ENCODE results near the gene NUTF2. TPM values are rescaled to one million over a fixed set of nuclear protein-coding genes. Genes with fewer than 3 reads are reported as not detected.

The NUTF2 gene
- total and polyA plus RNA-seq, 2 of the 8 experiments (the other 6 are each of a cell fraction or from before 2014, with no cell fraction given), result 219 to 377 TPM

GRCh38 chr16:67897231-67897630 is 50.5 kb downstream of the NUTF2 start:
- Histone ChIP-seq H3K56ac (replicated peaks; ENCODE audit: insufficient read length, low read depth, low read length) (no peak overlapping the region), H3K4ac (replicated peaks; ENCODE audit: insufficient read length, low read depth, low read length) (no peak overlapping the region), H3K14ac (ENCODE audit: insufficient read length) (no peak overlapping the region), H3K79me1 (ENCODE audit: low read depth, low read length) (peaks cover 20% of the 10 kb centered on the region), H4K20me1 (replicated peaks in 1 of 2; ENCODE audit: control insufficient read depth in 1 of 2, insufficient read depth in 2 of 2, low read length in 2 of 2) (peaks cover 1 to 3% of the 10 kb centered on the region in 2 experiments), H3K4me2 (ENCODE audit: insufficient read depth in 1 of 2, low read depth in 2 of 2, low read length in 2 of 2) (no peak overlapping the region), H3K27ac (ENCODE audit: low read depth, low read length) (no peak overlapping the region), H3K79me2 (ENCODE audit: control insufficient read depth in 1 of 2, insufficient read depth in 2 of 2, low read length in 2 of 2) (peaks cover 11 to 45% of the 10 kb centered on the region in 2 experiments), H3K18ac (ENCODE audit: extremely low read depth, low read length) (no peak overlapping the region), H3K23ac (ENCODE audit: insufficient read length) (no peak overlapping the region), H3K9me3 (ENCODE audit: insufficient read depth in 2 of 2, low read depth in 1 of 2, low read length in 1 of 2) (no peaks in the 10 kb centered on the region), H3K36me3 (ENCODE audit: control insufficient read depth in 2 of 4, insufficient read depth in 4 of 4, low read length in 3 of 4) (no peaks in the 10 kb centered on the region), H2BK120ac (replicated peaks; ENCODE audit: low read depth, low read length) (no peak overlapping the region), H3K4me3 (ENCODE audit: extremely low read depth in 1 of 4, insufficient read depth in 2 of 4, low read depth in 3 of 4, low read length in 4 of 4) (no peak overlapping the region), H2AFZ (ENCODE audit: low read length) (no peak overlapping the region), H3K4me1 (replicated peaks in 1 of 4; ENCODE audit: control insufficient read depth in 3 of 4, insufficient read depth in 4 of 4, low read length in 3 of 4) (peaks cover 0 to 10% (median 7%) of the 10 kb centered on the region in 4 experiments; a peak in 4 of 7 replicates), H2BK20ac (ENCODE audit: low read length) (no peak overlapping the region), H3K23me2 (ENCODE audit: low read depth, low read length) (peaks cover 4% of the 10 kb centered on the region), H4K8ac (ENCODE audit: extremely low read depth, insufficient read depth, low read length) (no peak overlapping the region), H4K91ac (replicated peaks; ENCODE audit: insufficient read length, low read length) (no peak overlapping the region), H2BK5ac (ENCODE audit: low read depth, low read length) (no peak overlapping the region), H2BK15ac (ENCODE audit: low read length) (no peak overlapping the region), H3K27me3 (replicated peaks in 1 of 4; ENCODE audit: control insufficient read depth in 3 of 4, extremely low read depth in 1 of 4, insufficient read depth in 3 of 4, low read length in 3 of 4) (no peaks in the 10 kb centered on the region), H2BK12ac (ENCODE audit: low read depth, low read length) (no peak overlapping the region), H3K9ac (replicated peaks in 1 of 4; ENCODE audit: extremely low read depth in 1 of 4, low read depth in 3 of 4, low read length in 3 of 4) (no peak overlapping the region), H2AK5ac (ENCODE audit: low read depth, low read length) (no peak overlapping the region), H4K5ac (ENCODE audit: insufficient read length, low read depth, low read length) (no peak overlapping the region)
- WGBS, 2 experiments (ENCODE audit: extremely low coverage in 1 of 2, insufficient coverage in 1 of 2, insufficient read length in 1 of 2, insufficient replicate concordance in 2 of 2, low coverage in 1 of 2, low lambda C conversion rate in 2 of 2, missing lambda C conversion rate in 1 of 2), result 95% methylated on average over 3 of the region's 3 CpGs; no CpG with 5 or more reads in 1 of the 2 experiments
- FAIRE-seq, result no peak
- CTCF ChIA-PET (ENCODE audit: partially characterized antibody), result interaction anchor here (0.8 to 3.0 kb wide), 12 partner anchors 12 to 88 kb away, joined by 3 to 11 read pairs (median 4); partner anchors contain the start of gene NRN1L
- TF ChIP-seq KDM4A (IDR thresholded peaks at IDR 0.05; ENCODE audit: low read depth, low read length, severe bottlenecking), result no peak
- no peak for TF ChIP-seq SRF (IDR thresholded peaks at IDR 0.05; ENCODE audit: low read depth, low read length)
- no peak for TF ChIP-seq NANOG (IDR thresholded peaks at IDR 0.05; ENCODE audit: insufficient read depth, low read depth, low read length, poor library complexity, severe bottlenecking)
- TF ChIP-seq CBX8 (IDR thresholded peaks at IDR 0.05; ENCODE audit: borderline replicate concordance, low read depth, low read length), result no peak
- TF ChIP-seq RBBP5 (IDR thresholded peaks at IDR 0.05; ENCODE audit: borderline replicate concordance, low read depth, low read length), result no peak
- POLR2A ChIA-PET (ENCODE audit: partially characterized antibody), result interaction anchor here (0.8 to 2.3 kb wide), 8 partner anchors 9 to 126 kb away, joined by 3 to 6 read pairs (median 4); partner anchors contain the start of genes DDX28 and DUS2
- DNase-seq (ENCODE audit: low read depth in 1 of 2, low spot score in 2 of 2), result no peak
